Chondrocyte (in vitro differentiated cells): ENCODE measurements around the gene SRSF6. TPM values are rescaled to one million over a fixed set of nuclear protein-coding genes. Genes with fewer than 3 reads are reported as not detected.

ENCODE experiments used
- DNase-seq: peaks from one replicate; pipeline ENCODE4 v3.0.0; 2021; ENCODE audit warnings: mixed read lengths, low spot score
- H3K27ac Mint-ChIP-seq: one replicate; pipeline ENCODE4 v1.8.0; 2021; ENCODE audit warnings: mild to moderate bottlenecking, moderate library complexity, mixed read lengths; ENCODE audit not compliant: unreplicated experiment
- H3K27me3 Mint-ChIP-seq: 2 replicates; pipeline ENCODE4 v1.8.0; 2021; ENCODE audit warnings: low read depth, mixed read lengths
- H3K36me3 Mint-ChIP-seq: 2 replicates; pipeline ENCODE4 v1.8.0; 2021; ENCODE audit warnings: low read depth, mixed read lengths
- H3K4me1 Mint-ChIP-seq: 2 replicates; pipeline ENCODE4 v1.8.0; 2021; ENCODE audit warnings: low read depth, mild to moderate bottlenecking, mixed read lengths
- H3K4me3 Mint-ChIP-seq: one replicate; pipeline ENCODE4 v1.8.0; 2021; ENCODE audit warnings: mild to moderate bottlenecking, moderate library complexity, mixed read lengths; ENCODE audit not compliant: unreplicated experiment
- H3K9me3 Mint-ChIP-seq: 2 replicates; pipeline ENCODE4 v1.8.0; 2021; ENCODE audit warnings: low read depth, mixed read lengths
- total RNA-seq: library from RNA; stranded (reverse); gene quantifications from 3 replicates; pipeline ENCODE4 v1.2.1, GENCODE V29; 2021
- TF ChIP-seq, protein P1 (sequence below): fragments of 200-600 bp; sonication (generic); IDR thresholded peaks from 2 replicates; pipeline ENCODE4 v1.5.0; 2021; ENCODE audit warnings: antibody characterized with exemption, mild to moderate bottlenecking, moderate library complexity

The SRSF6 gene
- total RNA-seq, 1 donor from 2014 or later: 143 TPM

GRCh38 chr20:43462660-43463526 lies 5.2 kb downstream of the SRSF6 start:
- peaks cover 59% of the 10 kb centered on the region for H3K36me3 Mint-ChIP-seq
- H3K9me3 Mint-ChIP-seq: no peaks in the 10 kb centered on the region
- no peaks in the 10 kb centered on the region for H3K27me3 Mint-ChIP-seq
- TF ChIP-seq, protein P1, sequence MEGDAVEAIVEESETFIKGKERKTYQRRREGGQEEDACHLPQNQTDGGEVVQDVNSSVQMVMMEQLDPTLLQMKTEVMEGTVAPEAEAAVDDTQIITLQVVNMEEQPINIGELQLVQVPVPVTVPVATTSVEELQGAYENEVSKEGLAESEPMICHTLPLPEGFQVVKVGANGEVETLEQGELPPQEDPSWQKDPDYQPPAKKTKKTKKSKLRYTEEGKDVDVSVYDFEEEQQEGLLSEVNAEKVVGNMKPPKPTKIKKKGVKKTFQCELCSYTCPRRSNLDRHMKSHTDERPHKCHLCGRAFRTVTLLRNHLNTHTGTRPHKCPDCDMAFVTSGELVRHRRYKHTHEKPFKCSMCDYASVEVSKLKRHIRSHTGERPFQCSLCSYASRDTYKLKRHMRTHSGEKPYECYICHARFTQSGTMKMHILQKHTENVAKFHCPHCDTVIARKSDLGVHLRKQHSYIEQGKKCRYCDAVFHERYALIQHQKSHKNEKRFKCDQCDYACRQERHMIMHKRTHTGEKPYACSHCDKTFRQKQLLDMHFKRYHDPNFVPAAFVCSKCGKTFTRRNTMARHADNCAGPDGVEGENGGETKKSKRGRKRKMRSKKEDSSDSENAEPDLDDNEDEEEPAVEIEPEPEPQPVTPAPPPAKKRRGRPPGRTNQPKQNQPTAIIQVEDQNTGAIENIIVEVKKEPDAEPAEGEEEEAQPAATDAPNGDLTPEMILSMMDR: no peak
- no peak overlapping the region for H3K4me3 Mint-ChIP-seq
- DNase-seq: no peak
- H3K27ac Mint-ChIP-seq: peak overlapping the region; percentile 18
- H3K4me1 Mint-ChIP-seq: peaks cover 46% of the 10 kb centered on the region

- H3K27ac Mint-ChIP-seq: peak overlapping the region; percentile 18
- peaks cover 46% of the 10 kb centered on the region for H3K4me1 Mint-ChIP-seq
- no peak for DNase-seq
- H3K36me3 Mint-ChIP-seq: peaks cover 59% of the 10 kb centered on the region
- TF ChIP-seq, protein P1: no peak
- H3K27me3 Mint-ChIP-seq: no peaks in the 10 kb centered on the region
- H3K4me3 Mint-ChIP-seq: no peak overlapping the region
- no peaks in the 10 kb centered on the region for H3K9me3 Mint-ChIP-seq
Measured at GRCh38 chr20:43463527-43464218, 6.0 kb downstream of the SRSF6 start.

DNA sequence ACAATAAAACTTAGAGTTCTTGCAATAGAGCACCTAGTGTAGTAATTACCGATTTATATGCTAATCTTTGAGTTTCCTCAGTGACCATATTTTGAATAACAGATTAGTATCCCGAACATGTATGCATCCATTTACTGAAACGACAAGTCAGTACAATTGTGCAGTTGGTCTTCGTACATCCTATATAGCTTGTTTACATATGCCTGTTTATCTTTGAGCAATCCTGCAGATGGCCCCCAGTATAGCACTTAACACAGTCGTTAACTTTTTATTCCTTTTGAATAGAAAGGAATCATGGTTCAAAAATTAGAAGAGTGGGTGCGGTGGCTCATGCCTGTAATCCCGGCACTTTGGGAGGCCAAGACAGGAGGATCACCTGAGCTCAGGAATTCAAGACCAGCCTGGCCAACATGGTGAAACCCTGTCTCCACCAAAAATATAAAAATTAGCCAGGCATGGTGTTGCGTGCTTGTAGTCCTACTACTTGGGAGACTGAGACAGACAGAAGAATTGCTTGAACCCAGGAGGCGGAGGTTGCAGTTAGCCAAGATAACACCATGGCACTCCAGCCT lies 6.6 kb downstream of the SRSF6 start:
- Mint-ChIP-seq H3K4me1 (peaks cover 40% of the 10 kb centered on the region), H3K9me3 (no peaks in the 10 kb centered on the region), H3K4me3 (no peak overlapping the region), H3K27ac (no peak overlapping the region), H3K36me3 (peaks cover 56% of the 10 kb centered on the region), H3K27me3 (no peaks in the 10 kb centered on the region)
- DNase-seq: no peak
- TF ChIP-seq, protein P1: no peak

- no peak overlapping the region for H3K4me3 Mint-ChIP-seq
- TF ChIP-seq, protein P1: no peak
- no peak for DNase-seq
- no peaks in the 10 kb centered on the region for H3K27me3 Mint-ChIP-seq
- H3K36me3 Mint-ChIP-seq: peaks cover 45% of the 10 kb centered on the region
- no peaks in the 10 kb centered on the region for H3K9me3 Mint-ChIP-seq
- peaks cover 29% of the 10 kb centered on the region for H3K4me1 Mint-ChIP-seq
- H3K27ac Mint-ChIP-seq: no peak overlapping the region
Measured at GRCh38 chr20:43465625-43465943, 7.9 kb downstream of the SRSF6 start.

DNA sequence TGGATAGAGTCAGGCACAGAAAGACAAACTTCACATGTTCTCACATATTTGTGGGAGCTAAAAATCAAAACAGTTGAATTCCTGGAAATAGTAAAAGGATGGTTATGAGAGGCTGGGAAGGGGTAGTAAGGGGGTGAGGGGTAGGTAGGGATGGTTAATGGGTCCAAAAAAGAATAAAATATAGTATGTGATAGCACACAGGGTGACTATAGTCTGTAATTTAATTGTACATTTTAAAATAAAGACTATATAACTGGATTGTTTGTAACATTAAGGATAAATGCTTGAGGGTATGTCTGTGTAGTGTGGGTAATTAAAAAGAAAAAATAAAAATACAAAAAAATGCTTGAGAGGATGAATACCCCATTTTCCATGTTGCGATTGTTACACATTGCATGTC lies 9.9 kb downstream of the SRSF6 start:
- no peak overlapping the region for H3K27ac Mint-ChIP-seq
- H3K27me3 Mint-ChIP-seq: no peaks in the 10 kb centered on the region
- peaks cover 36% of the 10 kb centered on the region for H3K36me3 Mint-ChIP-seq
- peaks cover 12% of the 10 kb centered on the region for H3K4me1 Mint-ChIP-seq
- H3K9me3 Mint-ChIP-seq: no peaks in the 10 kb centered on the region
- H3K4me3 Mint-ChIP-seq: no peak overlapping the region
- DNase-seq: no peak
- TF ChIP-seq, protein P1: no peak
